Adrenal gland (tissue), 5 donors: ENCODE measurements around the gene AAR2.

ENCODE experiments used
- CTCF ChIP-seq, 6 experiments: fragments of 450-650 bp in 4 of 6; fragments of 200-600 bp in 2 of 6; sonication (generic) in 1 of 6; IDR thresholded peaks; 1 replicate in 5 of 6; 2 replicates in 1 of 6; pipeline versions ENCODE4 v1.5.1 to v1.8.0; 2016 to 2021; ENCODE audit warnings: antibody characterized with exemption in 6 of 6, mild to moderate bottlenecking in 2 of 6, moderate library complexity in 1 of 6
- POLR2A ChIP-seq, 2 donors: fragments of 450-650 bp; IDR thresholded peaks; one replicate each; pipeline ENCODE4 v1.6.1; 2017; ENCODE audit warnings: antibody characterized with exemption in 2 of 2, mild to moderate bottlenecking in 2 of 2, moderate library complexity in 1 of 2
- donor health status: DM: no; HTN: no; CAD: no.

- no peak for TF ChIP-seq CTCF (IDR thresholded peaks at IDR 0.05)
- TF ChIP-seq POLR2A (IDR thresholded peaks at IDR 0.05) = no peak
Measured at GRCh38 chr20:36305602-36306551, 69.6 kb downstream of the AAR2 start, which contains the start of gene DLGAP4.
